Coronary artery (tissue), 2 donors: ENCODE results near the gene RIPPLY3.
A peak's percentile ranks its signal among the peaks of the same experiment; 100 is the strongest.

Experiments used
- DNase-seq: peaks from one replicate; pipeline ENCODE4 v3.0.0-alpha.2; 2017; ENCODE audit warnings: low spot score
- H3K27ac ChIP-seq, 2 donors: fragments of 200-600 bp; sonication (generic); one replicate each; pipeline ENCODE4 v1.5.1; 2016 to 2019
- H3K4me3 ChIP-seq: fragments of 200-600 bp; sonication (generic); 2 replicates; pipeline ENCODE4 v1.5.1; 2016; ENCODE audit warnings: mild to moderate bottlenecking, moderate library complexity
- TF ChIP-seq, protein P1 (sequence below): fragments of 200-600 bp; sonication (generic); IDR thresholded peaks from one replicate; pipeline ENCODE4 v1.5.1; 2019; ENCODE audit warnings: antibody characterized with exemption

The RIPPLY3 gene

DNA sequence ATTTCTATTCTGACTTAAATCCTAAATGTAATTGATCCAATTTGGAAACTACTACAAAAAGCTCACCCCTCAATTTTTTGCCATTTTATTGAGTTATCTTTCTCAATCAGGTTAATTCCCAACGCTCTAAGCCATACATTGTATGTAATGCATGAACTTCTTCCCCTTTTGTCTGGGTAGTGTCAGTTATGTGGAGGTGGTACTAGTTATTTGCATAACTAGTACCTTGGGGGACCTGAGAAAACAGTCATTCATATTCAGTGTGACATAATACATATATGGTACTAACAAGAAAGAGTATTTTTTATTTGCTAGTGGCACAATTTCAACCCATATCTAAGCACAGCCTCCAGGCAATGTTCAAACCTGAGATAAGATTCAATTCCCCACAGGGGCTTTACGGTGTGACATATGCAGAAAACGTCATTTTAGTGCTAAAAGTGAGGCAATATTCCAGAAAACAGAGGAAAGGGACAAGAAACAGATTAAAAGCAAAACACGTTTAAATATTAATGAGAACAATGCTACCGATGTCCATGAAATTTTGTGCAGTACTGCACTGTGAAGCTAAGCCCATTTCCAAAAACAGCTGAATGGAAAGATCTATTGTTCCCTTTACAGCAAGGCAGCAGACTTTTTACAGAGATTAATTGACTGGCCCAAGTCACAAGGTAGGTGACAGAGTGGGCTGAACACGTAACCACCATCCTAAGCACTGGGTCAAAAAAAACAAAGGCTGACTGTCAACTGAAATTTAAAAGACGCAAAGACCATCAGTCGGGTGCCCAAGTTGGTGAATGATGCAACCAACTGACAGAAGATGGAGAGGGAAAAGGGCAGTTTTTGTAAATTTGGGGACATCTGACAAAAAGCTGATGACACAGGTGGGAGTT is 41.4 kb upstream of the RIPPLY3 start:
- TF ChIP-seq, protein P1, sequence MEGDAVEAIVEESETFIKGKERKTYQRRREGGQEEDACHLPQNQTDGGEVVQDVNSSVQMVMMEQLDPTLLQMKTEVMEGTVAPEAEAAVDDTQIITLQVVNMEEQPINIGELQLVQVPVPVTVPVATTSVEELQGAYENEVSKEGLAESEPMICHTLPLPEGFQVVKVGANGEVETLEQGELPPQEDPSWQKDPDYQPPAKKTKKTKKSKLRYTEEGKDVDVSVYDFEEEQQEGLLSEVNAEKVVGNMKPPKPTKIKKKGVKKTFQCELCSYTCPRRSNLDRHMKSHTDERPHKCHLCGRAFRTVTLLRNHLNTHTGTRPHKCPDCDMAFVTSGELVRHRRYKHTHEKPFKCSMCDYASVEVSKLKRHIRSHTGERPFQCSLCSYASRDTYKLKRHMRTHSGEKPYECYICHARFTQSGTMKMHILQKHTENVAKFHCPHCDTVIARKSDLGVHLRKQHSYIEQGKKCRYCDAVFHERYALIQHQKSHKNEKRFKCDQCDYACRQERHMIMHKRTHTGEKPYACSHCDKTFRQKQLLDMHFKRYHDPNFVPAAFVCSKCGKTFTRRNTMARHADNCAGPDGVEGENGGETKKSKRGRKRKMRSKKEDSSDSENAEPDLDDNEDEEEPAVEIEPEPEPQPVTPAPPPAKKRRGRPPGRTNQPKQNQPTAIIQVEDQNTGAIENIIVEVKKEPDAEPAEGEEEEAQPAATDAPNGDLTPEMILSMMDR, result no peak
- H3K4me3 ChIP-seq, result peak overlapping the region; percentile 97
- no peak for DNase-seq
- no peak overlapping the region for H3K27ac ChIP-seq

DNA sequence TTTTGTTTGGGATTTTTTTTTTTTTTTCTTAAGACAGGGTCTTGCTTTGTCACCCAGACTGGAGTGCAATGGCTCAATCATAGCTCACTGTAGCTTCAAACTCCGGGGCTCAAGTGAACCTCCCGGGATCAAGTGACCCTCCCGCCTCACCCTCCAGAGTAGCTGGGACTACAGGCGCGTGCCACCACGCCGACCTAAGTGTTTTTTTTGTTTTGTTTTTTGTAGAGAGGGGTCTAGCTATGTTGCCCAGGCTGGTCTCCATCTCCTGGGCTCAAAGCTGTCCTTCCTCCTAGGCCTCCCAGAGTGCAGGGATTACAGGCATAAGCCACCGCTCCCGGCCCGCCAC is 40.8 kb upstream of the RIPPLY3 start:
- Histone ChIP-seq H3K27ac (peak overlapping the region; percentile 75 to 94), H3K4me3 (peak overlapping the region; percentile 97)
- TF ChIP-seq, protein P1, result no peak
- DNase-seq, result no peak

GRCh38 chr21:36966066-36966820 is 40.3 kb upstream of the RIPPLY3 start, which contains the start of gene HLCS:
HLCS (minus strand) TSS chr21:36966669; CDS start chr21:36966638, 31 bp downstream.
- Histone ChIP-seq H3K4me3 (peak within 1 kb of the TSS; percentile 97), H3K27ac (peak within 1 kb of the TSS; percentile 75 to 94)
- DNase-seq, result peak; percentile 78
- TF ChIP-seq, protein P1, result no peak

- TF ChIP-seq, protein P1, result no peak
- peak overlapping the region; percentile 97 for H3K4me3 ChIP-seq
- DNase-seq, result peak; percentile 85
- peak overlapping the region; percentile 73 to 94 for H3K27ac ChIP-seq
These were observed 39.4 kb upstream of the RIPPLY3 start for GRCh38 chr21:36966821-36967768.

DNA sequence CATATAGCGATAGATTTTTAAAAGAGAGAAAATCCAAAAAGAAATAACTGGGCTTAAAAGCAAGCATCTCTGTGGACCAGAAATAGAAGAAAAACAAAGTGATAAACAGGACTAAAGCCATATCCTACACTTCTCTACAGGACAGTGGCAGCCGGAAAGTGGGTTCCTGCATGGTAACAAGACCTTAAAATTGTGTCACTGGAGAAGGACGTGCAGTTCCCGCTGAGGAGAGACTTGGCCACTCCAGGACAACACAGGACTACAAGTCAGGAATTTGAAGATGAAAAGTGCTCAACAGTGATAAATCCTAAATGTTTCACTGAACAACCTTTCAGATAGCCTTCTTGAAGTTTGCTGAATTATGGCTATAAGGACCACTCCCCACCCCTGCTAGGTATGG is 38.1 kb upstream of the RIPPLY3 start:
- Histone ChIP-seq H3K27ac (no peak overlapping the region), H3K4me3 (no peak overlapping the region)
- TF ChIP-seq, protein P1, result no peak
- no peak for DNase-seq

DNA sequence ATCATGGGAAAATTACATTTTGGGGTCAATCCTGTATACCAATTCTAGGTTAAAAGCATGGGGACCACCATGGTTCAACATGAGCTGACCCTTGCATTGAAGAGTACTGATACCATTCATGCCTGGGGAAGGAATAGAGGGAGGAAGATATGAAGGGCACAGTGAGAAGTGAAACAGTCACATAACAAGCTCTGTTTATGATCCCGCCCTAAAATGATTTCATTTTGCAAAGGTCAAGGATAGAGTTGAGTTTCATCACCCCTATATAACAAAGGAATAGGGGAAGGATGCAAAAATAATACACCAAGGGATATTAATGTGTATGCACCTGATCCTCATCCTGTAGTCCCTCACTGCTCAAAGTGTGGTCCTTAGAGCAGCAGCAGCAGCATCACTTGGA is 37.5 kb upstream of the RIPPLY3 start:
- H3K4me3 ChIP-seq, result no peak overlapping the region
- no peak overlapping the region for H3K27ac ChIP-seq
- DNase-seq, result no peak
- TF ChIP-seq, protein P1, result no peak
